ENCODE data around the gene PRR14L.

- no peak for TF ChIP-seq EZH2 (IDR thresholded peaks at IDR 0.05; ENCODE audit: insufficient read depth, poor library complexity, severe bottlenecking)
- no peak for TF ChIP-seq EZH2phosphoT487 (IDR thresholded peaks at IDR 0.05; ENCODE audit: insufficient read depth, low read depth)
These were observed 96.8 kb downstream of the PRR14L start for GRCh38 chr22:31652911-31653684.

Data from GM23248 (cell line).